GM12873 (cell line): Measurements from ENCODE around the gene FOXN3.

ENCODE experiments used
- TF ChIP-seq, protein P1 (sequence below): IDR thresholded peaks from 2 replicates; pipeline ENCODE4 v1.5.1; 2012; ENCODE audit warnings: low read depth, mild to moderate bottlenecking, moderate library complexity, low read length, control low read depth; ENCODE audit not compliant: insufficient read depth; ENCODE audit errors: missing control alignments

The FOXN3 gene

DNA sequence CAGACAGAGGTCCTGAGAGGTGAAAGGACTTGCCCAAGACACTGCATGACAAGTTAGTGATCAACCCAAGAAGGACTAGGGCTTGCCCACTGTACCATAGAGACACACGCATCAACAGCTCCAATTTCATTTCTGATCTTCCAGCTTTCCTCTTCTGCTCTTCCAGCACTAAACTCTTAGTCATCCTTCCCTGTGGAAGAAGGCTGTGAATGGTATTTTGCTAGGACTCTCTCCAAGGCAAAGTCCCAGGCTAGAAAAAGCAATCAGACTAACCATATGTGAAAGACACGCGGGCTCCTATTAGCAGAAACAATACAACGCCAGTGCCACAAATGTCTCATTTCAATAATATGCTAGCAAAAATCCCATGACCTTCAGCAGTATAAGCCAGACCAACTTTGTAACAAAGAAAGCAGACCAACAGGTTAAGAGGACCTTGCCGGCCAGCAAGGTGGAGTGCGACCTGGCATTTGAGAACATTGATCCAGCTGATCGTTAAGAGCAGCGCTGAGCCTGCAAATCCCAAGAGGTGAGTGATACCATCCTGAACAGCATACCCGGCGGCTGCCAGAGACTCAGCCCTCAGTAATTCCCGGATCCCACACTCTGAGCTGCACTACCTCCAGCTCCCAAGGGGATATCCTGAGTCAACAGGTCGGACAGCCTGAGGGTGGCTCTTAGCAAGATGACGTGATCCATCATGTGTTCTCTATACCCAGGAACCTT lies 132.5 kb downstream of the FOXN3 start:
- TF ChIP-seq, protein P1, sequence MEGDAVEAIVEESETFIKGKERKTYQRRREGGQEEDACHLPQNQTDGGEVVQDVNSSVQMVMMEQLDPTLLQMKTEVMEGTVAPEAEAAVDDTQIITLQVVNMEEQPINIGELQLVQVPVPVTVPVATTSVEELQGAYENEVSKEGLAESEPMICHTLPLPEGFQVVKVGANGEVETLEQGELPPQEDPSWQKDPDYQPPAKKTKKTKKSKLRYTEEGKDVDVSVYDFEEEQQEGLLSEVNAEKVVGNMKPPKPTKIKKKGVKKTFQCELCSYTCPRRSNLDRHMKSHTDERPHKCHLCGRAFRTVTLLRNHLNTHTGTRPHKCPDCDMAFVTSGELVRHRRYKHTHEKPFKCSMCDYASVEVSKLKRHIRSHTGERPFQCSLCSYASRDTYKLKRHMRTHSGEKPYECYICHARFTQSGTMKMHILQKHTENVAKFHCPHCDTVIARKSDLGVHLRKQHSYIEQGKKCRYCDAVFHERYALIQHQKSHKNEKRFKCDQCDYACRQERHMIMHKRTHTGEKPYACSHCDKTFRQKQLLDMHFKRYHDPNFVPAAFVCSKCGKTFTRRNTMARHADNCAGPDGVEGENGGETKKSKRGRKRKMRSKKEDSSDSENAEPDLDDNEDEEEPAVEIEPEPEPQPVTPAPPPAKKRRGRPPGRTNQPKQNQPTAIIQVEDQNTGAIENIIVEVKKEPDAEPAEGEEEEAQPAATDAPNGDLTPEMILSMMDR = no peak

DNA sequence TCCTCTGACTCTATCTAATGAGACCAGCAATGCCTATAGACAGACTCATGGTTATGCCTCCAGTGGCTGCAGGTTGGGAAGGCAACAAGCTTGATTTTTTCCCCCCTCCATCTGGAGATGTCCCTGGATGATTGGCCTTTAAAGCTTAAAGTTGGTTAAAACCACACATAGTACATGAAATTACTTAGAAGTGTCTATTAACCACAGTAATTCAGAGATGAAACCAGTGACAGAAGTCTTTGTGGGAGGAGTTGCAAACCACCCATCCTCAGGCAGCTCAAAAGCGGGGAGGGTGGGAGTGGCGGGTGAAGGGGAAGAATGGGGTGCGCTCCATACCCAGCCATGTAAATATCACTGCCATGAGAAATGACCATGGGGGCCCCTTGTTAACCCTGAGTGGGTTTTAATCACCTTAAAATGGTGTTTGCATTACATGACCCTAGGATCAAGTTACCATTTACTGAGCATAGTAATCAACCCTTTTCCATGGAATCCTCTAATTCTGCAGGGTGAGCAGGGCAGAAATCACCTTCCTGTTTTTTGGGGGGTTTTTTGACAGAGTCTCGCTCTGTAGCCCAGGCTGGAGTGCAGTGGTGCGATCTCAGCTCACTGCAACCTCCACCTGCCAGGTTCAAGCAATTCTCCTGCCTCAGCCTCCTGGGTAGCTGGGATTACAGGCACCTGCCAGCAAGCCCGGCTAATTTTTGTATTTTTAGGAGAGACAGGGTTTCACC lies 133.5 kb downstream of the FOXN3 start:
- TF ChIP-seq, protein P1 = no peak

DNA sequence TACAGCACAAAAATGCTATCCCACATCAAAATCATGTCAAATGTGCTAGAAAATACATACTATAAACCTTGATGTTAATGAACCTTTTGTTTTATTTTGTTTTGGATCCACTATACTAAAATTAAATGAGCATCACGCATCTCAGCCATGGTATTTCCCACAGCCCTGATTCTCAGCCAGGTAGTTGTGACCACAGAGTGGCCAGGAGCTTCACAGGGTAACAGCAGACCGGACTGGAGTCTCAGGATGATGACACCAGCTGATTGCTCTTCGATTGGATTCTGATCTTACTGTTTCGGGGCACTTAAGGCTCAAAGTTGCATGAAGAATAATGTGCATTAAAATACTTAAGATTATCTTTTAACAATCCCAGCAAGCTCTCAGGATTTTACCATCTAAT lies 134.8 kb downstream of the FOXN3 start:
- TF ChIP-seq, protein P1 = no peak

DNA sequence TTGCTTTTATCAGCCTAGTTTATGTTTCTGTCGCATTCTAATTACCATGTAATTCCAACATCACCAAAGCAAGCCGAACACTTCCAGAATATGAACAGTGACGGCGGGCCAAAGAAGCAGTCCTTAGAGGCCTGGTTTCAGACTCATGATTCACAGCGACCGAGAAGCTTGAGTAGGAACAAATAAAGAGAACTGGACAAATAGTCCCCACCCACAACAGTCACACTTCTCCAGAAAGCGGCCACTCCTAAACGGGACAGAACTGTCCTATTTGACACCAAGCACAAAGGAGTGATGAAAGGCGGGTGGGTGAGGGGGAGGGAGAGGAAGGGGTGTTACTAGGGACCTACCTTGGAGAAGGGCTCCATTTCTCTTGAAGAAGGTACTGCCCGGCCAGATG lies 136.4 kb downstream of the FOXN3 start:
- TF ChIP-seq, protein P1 = no peak

DNA sequence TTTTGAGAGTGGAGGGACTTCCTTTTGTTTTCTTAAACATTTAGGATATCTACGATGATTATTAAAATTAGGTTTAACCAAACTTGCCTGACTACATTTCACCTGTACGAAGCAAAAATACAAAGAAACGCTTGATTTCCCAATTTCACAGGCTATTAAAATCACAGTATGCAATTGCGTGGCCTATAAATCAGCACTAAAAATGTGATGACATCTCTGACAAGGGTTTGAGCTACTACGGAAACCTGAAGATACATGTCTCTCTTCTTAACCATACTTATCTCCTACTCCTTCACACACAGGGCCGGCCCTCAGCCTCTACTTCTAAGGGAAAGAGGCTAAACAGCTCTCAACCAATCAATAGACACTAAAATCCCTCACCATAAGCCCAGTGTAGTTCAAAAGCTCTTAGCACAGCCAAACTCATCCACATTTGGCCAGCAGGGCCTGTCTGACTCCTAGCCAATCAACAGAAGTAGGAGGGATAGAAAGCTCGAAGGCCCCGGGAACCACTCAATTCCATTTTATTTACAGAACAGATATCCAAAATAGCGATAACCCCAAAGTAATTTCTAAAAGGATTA lies 137.3 kb downstream of the FOXN3 start:
- TF ChIP-seq, protein P1 = no peak

DNA sequence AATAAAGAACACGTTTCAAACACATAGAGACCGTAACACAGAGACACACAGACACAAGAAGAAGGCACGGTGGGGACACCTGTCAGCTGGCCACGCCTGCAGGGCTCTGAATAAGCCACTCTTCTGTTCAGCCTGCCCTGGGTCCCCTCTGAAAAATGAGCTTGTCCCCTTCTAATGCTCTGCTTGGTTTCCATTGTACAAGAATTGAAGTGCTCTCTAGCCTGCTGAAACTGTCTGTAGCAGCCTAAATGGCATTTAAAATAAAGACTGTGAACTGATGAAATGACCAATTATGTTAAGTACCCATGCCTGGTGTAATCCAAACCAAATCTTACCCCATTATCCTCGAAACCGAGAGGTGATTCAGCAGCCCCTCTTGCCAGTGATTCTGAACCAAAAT lies 139.8 kb downstream of the FOXN3 start:
- TF ChIP-seq, protein P1 = no peak

DNA sequence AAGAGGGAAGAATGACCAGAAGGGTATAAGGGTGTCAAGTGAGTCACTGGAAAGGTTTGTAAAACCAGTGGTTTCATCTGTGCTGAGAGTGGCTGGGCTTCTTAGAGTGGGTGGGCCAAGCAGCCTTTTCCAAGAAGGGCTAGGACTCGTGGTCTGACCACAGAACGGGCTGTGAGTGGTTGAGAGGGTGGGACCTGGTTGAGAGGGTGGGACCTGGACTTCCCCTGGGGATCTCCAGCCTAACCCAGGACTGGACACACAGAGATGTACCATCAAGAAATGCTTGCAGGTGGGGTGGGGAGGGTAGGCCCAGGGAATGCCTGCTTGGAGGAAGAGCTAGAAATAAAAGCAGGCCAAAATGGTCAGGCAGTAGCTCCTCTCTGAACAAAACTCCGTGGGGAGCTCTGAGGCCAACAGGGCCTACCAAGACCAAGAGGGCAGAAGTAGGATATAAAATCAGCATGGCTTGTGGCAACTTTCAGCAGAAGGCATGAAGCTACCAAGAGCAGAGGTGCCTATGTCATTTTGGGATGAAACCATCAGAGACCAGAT lies 140.5 kb downstream of the FOXN3 start:
- TF ChIP-seq, protein P1 = no peak
